Gastroesophageal sphincter (tissue), 3 donors: ENCODE data around the gene FBXW2.

Source experiments
- CTCF ChIP-seq, 4 experiments: fragments of 200-600 bp in 2 of 4; fragments of 450-650 bp in 2 of 4; sonication (generic) in 1 of 4; IDR thresholded peaks; one replicate each; pipeline ENCODE4 v1.5.1; 2017 to 2019; ENCODE audit warnings: antibody characterized with exemption in 4 of 4, mild to moderate bottlenecking in 2 of 4, moderate library complexity in 2 of 4
- EP300 ChIP-seq: sonication (generic); formaldehyde crosslinking; IDR thresholded peaks from one replicate; pipeline ENCODE4 v1.6.1; 2017; ENCODE audit warnings: antibody characterized with exemption, mild to moderate bottlenecking
- POLR2A ChIP-seq, 2 donors: fragments of 450-650 bp; IDR thresholded peaks; one replicate each; pipeline ENCODE4 v1.6.1; 2017; ENCODE audit warnings: antibody characterized with exemption in 2 of 2, mild to moderate bottlenecking in 2 of 2, moderate library complexity in 1 of 2
- POLR2AphosphoS5 ChIP-seq: sonication (generic); formaldehyde crosslinking; IDR thresholded peaks from one replicate; pipeline ENCODE4 v1.6.1; 2017; ENCODE audit warnings: antibody characterized with exemption

GRCh38 chr9:120711354-120711753, 81.9 kb downstream of the FBXW2 start:
- TF ChIP-seq CTCF (IDR thresholded peaks at IDR 0.05), result no peak
- no peak for TF ChIP-seq POLR2A (IDR thresholded peaks at IDR 0.05)
- no peak for TF ChIP-seq POLR2AphosphoS5
- no peak for TF ChIP-seq EP300
